Suprapubic skin (tissue), 4 donors: ENCODE results near the gene SMTNL2. TPM values are rescaled to one million over a fixed set of nuclear protein-coding genes. Genes with fewer than 3 reads are reported as not detected.

Experiments used
- DNase-seq, 2 donors: peaks; one replicate each; pipeline ENCODE4 v3.0.0-alpha.2; 2019; ENCODE audit warnings: low spot score in 2 of 2
- H3K27ac ChIP-seq: fragments of 200-600 bp; sonication (generic); one replicate; pipeline ENCODE4 v1.5.1; 2019
- H3K27me3 ChIP-seq: fragments of 200-600 bp; sonication (generic); one replicate; pipeline ENCODE4 v1.5.1; 2019
- H3K36me3 ChIP-seq: fragments of 200-600 bp; sonication (generic); one replicate; pipeline ENCODE4 v1.5.1; 2019
- H3K4me1 ChIP-seq: fragments of 200-600 bp; sonication (generic); one replicate; pipeline ENCODE4 v1.5.1; 2019
- H3K4me3 ChIP-seq: fragments of 200-600 bp; sonication (generic); one replicate; pipeline ENCODE4 v1.5.1; 2019; ENCODE audit warnings: mild to moderate bottlenecking
- H3K9me3 ChIP-seq: fragments of 200-600 bp; sonication (generic); one replicate; pipeline ENCODE4 v1.5.1; 2019
- CTCF ChIP-seq, 2 donors: fragments of 200-600 bp in 1 of 2; fragments of 450-650 bp in 1 of 2; sonication (generic) in 1 of 2; IDR thresholded peaks; one replicate each; pipeline ENCODE4 v1.5.1; 2016 to 2019; ENCODE audit warnings: antibody characterized with exemption in 2 of 2, mild to moderate bottlenecking in 1 of 2, moderate library complexity in 1 of 2
- EP300 ChIP-seq: sonication (generic); formaldehyde crosslinking; IDR thresholded peaks from one replicate; pipeline ENCODE4 v1.6.1; 2017; ENCODE audit warnings: antibody characterized with exemption
- POLR2A ChIP-seq, 2 donors: fragments of 450-650 bp; IDR thresholded peaks; one replicate each; pipeline ENCODE4 v1.6.1; 2017; ENCODE audit warnings: antibody characterized with exemption in 2 of 2, mild to moderate bottlenecking in 2 of 2, moderate library complexity in 2 of 2
- POLR2AphosphoS5 ChIP-seq, 3 donors: sonication (generic); formaldehyde crosslinking; IDR thresholded peaks; one replicate each; pipeline ENCODE4 v1.6.1; 2017; ENCODE audit warnings: antibody characterized with exemption in 3 of 3
- WGBS: methylation state at CpG from one replicate; pipeline ENCODE4 v1.1.5; 2018; 5-methylcytosine and 5-hydroxymethylcytosine counted together
- total RNA-seq, 4 donors: library from RNA; depleted of rRNA; stranded (reverse); fragments of >200 nt; gene quantifications; one replicate each; pipeline ENCODE4 v1.1.0, GENCODE V29; 2016

The SMTNL2 gene
- total RNA-seq, 4 donors from 2014 or later: 0.64 to 1.3 (median 0.81) TPM; not detected in 1

GRCh38 chr17:4547118-4547906 lies 37.0 kb upstream of the SMTNL2 start:
- no peak for DNase-seq

GRCh38 chr17:4548061-4548461 lies 36.3 kb upstream of the SMTNL2 start:
- Histone ChIP-seq H3K27me3 (no peaks in the 10 kb centered on the region), H3K4me3 (no peak overlapping the region), H3K36me3 (peaks cover 96% of the 10 kb centered on the region), H3K9me3 (no peaks in the 10 kb centered on the region), H3K27ac (no peak overlapping the region), H3K4me1 (peaks cover 6% of the 10 kb centered on the region)
- DNase-seq: no peak
- TF ChIP-seq EP300: no peak
- no peak for TF ChIP-seq POLR2A (IDR thresholded peaks at IDR 0.05)
- no peak for TF ChIP-seq POLR2AphosphoS5 (IDR thresholded peaks at IDR 0.05)
- no peak for TF ChIP-seq CTCF (IDR thresholded peaks at IDR 0.05)
- 88% methylated on average over 9 of the region's 18 CpGs for WGBS

More at GRCh38 chr17:4547118-4547906, 37.0 kb upstream of the SMTNL2 start:
- Histone ChIP-seq H3K4me1 (peaks cover 6% of the 10 kb centered on the region), H3K9me3 (no peaks in the 10 kb centered on the region), H3K27me3 (no peaks in the 10 kb centered on the region), H3K27ac (no peak overlapping the region), H3K4me3 (no peak overlapping the region), H3K36me3 (peaks cover 97% of the 10 kb centered on the region)
- TF ChIP-seq CTCF (IDR thresholded peaks at IDR 0.05) (no peak), POLR2A (IDR thresholded peaks at IDR 0.05) (no peak), POLR2AphosphoS5 (IDR thresholded peaks at IDR 0.05) (no peak), EP300 (no peak)
- WGBS: 85% methylated on average over 12 of the region's 17 CpGs

- Histone ChIP-seq H3K36me3 (peaks cover 96% of the 10 kb centered on the region), H3K9me3 (no peaks in the 10 kb centered on the region), H3K4me1 (peaks cover 8% of the 10 kb centered on the region), H3K27ac (no peak overlapping the region), H3K27me3 (no peaks in the 10 kb centered on the region), H3K4me3 (no peak overlapping the region)
- DNase-seq: no peak
- no peak for TF ChIP-seq POLR2A (IDR thresholded peaks at IDR 0.05)
- TF ChIP-seq CTCF (IDR thresholded peaks at IDR 0.05): no peak
- TF ChIP-seq POLR2AphosphoS5 (IDR thresholded peaks at IDR 0.05): no peak
- no peak for TF ChIP-seq EP300
- WGBS: 83% methylated on average over 16 of the region's 24 CpGs
Observed at GRCh38 chr17:4548721-4549531, 35.4 kb upstream of the SMTNL2 start.

GRCh38 chr17:4549781-4550533 lies 34.4 kb upstream of the SMTNL2 start:
- no peak overlapping the region for H3K4me3 ChIP-seq
- H3K27ac ChIP-seq: no peak overlapping the region
- H3K36me3 ChIP-seq: peaks cover 88% of the 10 kb centered on the region
- no peaks in the 10 kb centered on the region for H3K9me3 ChIP-seq
- TF ChIP-seq POLR2AphosphoS5 (IDR thresholded peaks at IDR 0.05) (no peak), CTCF (IDR thresholded peaks at IDR 0.05) (no peak), EP300 (no peak), POLR2A (IDR thresholded peaks at IDR 0.05) (no peak)
- peaks cover 18% of the 10 kb centered on the region for H3K4me1 ChIP-seq
- WGBS: 82% methylated on average over 14 of the region's 25 CpGs
- no peak for DNase-seq
- H3K27me3 ChIP-seq: no peaks in the 10 kb centered on the region
